ENCODE measurements around the gene AASDHPPT.

AASDHPPT gene

GRCh38 chr11:106086850-106087249 lies 9.4 kb downstream of the AASDHPPT start:
- no peak for DNase-seq

- DNase-seq = peak; percentile 47
Observed at GRCh38 chr11:106087815-106088435, 10.5 kb downstream of the AASDHPPT start.

GRCh38 chr11:106088896-106089295 lies 11.4 kb downstream of the AASDHPPT start:
- DNase-seq = peak; percentile 28

GRCh38 chr11:106091480-106092123 lies 14.1 kb downstream of the AASDHPPT start:
- peak; percentile 52 for DNase-seq

- no peak for DNase-seq
Observed at GRCh38 chr11:106092446-106092845, 15.0 kb downstream of the AASDHPPT start.

GRCh38 chr11:106098893-106099553 lies 21.6 kb downstream of the AASDHPPT start:
- DNase-seq = no peak

- no peak for DNase-seq
Observed at GRCh38 chr11:106101370-106101769, 23.9 kb downstream of the AASDHPPT start.

- DNase-seq = peak; percentile 70
Observed at GRCh38 chr11:106101819-106102218, 24.4 kb downstream of the AASDHPPT start.

GRCh38 chr11:106105986-106106385 lies 28.5 kb downstream of the AASDHPPT start:
- DNase-seq = no peak

- DNase-seq = no peak
Observed at GRCh38 chr11:106121570-106122320, 44.3 kb downstream of the AASDHPPT start.

- DNase-seq = no peak
Observed at GRCh38 chr11:106127604-106128003, 50.1 kb downstream of the AASDHPPT start.

GRCh38 chr11:106128740-106129139 lies 51.3 kb downstream of the AASDHPPT start:
- no peak for DNase-seq

- no peak for DNase-seq
Observed at GRCh38 chr11:106131998-106132397, 54.5 kb downstream of the AASDHPPT start.

GRCh38 chr11:106132582-106133354 lies 55.3 kb downstream of the AASDHPPT start:
- DNase-seq = no peak

GRCh38 chr11:106133529-106133928 lies 56.1 kb downstream of the AASDHPPT start:
- DNase-seq = no peak

GRCh38 chr11:106137061-106137460 lies 59.6 kb downstream of the AASDHPPT start:
- peak; percentile 9 for DNase-seq

GRCh38 chr11:106137758-106138157 lies 60.3 kb downstream of the AASDHPPT start:
- DNase-seq = no peak
